Naive thymus-derived CD4-positive, alpha-beta T cell (primary cell): Measurements from ENCODE around the gene AGAP1. TPM values are rescaled to one million over a fixed set of nuclear protein-coding genes. Genes with fewer than 3 reads are reported as not detected.

Experiments
- ATAC-seq: fragments of 150-1000 bp; cut with Tn5 transposase; 2 replicates; pipeline ENCODE4 v1.10.0; 2021; ENCODE audit warnings: mild to moderate bottlenecking, moderate library complexity
- CTCF ChIA-PET: fragments of 350-600 bp; sonication (Branson Sonifier 250); formaldehyde crosslinking; loops from one replicate; lab custom pipeline; 2021; ENCODE audit warnings: antibody characterized with exemption; lab: Charles Lee
- POLR2A ChIA-PET: fragments of 350-600 bp; sonication (Branson Sonifier 250); formaldehyde crosslinking; loops from one replicate; lab custom pipeline; 2021; ENCODE audit warnings: antibody characterized with exemption, inconsistent platforms; lab: Charles Lee
- DNase-seq, 9 donors: peaks; one replicate each; pipeline versions ENCODE4 v3.0.0 to v3.0.0-alpha.2; 2020 to 2022; ENCODE audit warnings: mixed read lengths in 1 of 9
- H3K27ac ChIP-seq: one replicate; pipeline ENCODE4 v1.7.0; 2013; ENCODE audit warnings: mild to moderate bottlenecking, low read depth, low read length, moderate library complexity
- H3K27me3 ChIP-seq, 2 donors: one replicate each; pipeline ENCODE4 v1.7.0; 2013; ENCODE audit warnings: low read length in 2 of 2, mild to moderate bottlenecking in 2 of 2, moderate library complexity in 2 of 2; ENCODE audit not compliant: control insufficient read depth in 2 of 2, insufficient read depth in 2 of 2
- H3K36me3 ChIP-seq, 3 experiments: 1 replicate in 2 of 3; 2 replicates in 1 of 3; pipeline ENCODE4 v1.7.0; 2013; ENCODE audit warnings: low read length in 3 of 3, mild to moderate bottlenecking in 3 of 3, moderate library complexity in 1 of 3; ENCODE audit not compliant: insufficient read depth in 3 of 3, control insufficient read depth in 2 of 3
- H3K4me1 ChIP-seq, 2 donors: one replicate each; pipeline ENCODE4 v1.7.0; 2013; ENCODE audit warnings: low read length in 2 of 2, mild to moderate bottlenecking in 2 of 2, moderate library complexity in 1 of 2; ENCODE audit not compliant: control insufficient read depth in 2 of 2, insufficient read depth in 2 of 2
- H3K4me3 ChIP-seq: 2 replicates; pipeline ENCODE4 v1.7.0; 2013; ENCODE audit warnings: mild to moderate bottlenecking, low read length
- H3K9me3 ChIP-seq, 3 experiments: 1 replicate in 2 of 3; 2 replicates in 1 of 3; pipeline ENCODE4 v1.7.0; 2013; ENCODE audit warnings: low read length in 3 of 3; ENCODE audit not compliant: control insufficient read depth in 2 of 3
- H3K27ac Mint-ChIP-seq, 9 donors: one replicate each; pipeline ENCODE4 v1.8.0; 2020 to 2022; ENCODE audit warnings: mixed read lengths in 9 of 9, mild to moderate bottlenecking in 8 of 9, moderate library complexity in 5 of 9, inconsistent platforms in 2 of 9
- H3K27me3 Mint-ChIP-seq, 5 donors: one replicate each; pipeline ENCODE4 v1.8.0; 2021 to 2022; ENCODE audit warnings: mixed read lengths in 5 of 5, mild to moderate bottlenecking in 1 of 5
- H3K36me3 Mint-ChIP-seq, 5 donors: one replicate each; pipeline ENCODE4 v1.8.0; 2020 to 2022; ENCODE audit warnings: mixed read lengths in 5 of 5, mild to moderate bottlenecking in 3 of 5, inconsistent platforms in 1 of 5
- H3K4me1 Mint-ChIP-seq, 7 donors: one replicate each; pipeline ENCODE4 v1.8.0; 2020 to 2022; ENCODE audit warnings: mixed read lengths in 7 of 7, mild to moderate bottlenecking in 3 of 7, inconsistent platforms in 1 of 7
- H3K4me3 Mint-ChIP-seq, 10 donors: one replicate each; pipeline ENCODE4 v1.8.0; 2020 to 2022; ENCODE audit warnings: mild to moderate bottlenecking in 10 of 10, mixed read lengths in 10 of 10, moderate library complexity in 6 of 10, inconsistent platforms in 2 of 10
- H3K9me3 Mint-ChIP-seq, 11 donors: one replicate each; pipeline ENCODE4 v1.8.0; 2020 to 2022; ENCODE audit warnings: mixed read lengths in 11 of 11, mild to moderate bottlenecking in 4 of 11, inconsistent platforms in 1 of 11, moderate library complexity in 1 of 11
- intact Hi-C, 2 donors: fragments of 100-400 bp; cut with micrococcal nuclease; formaldehyde crosslinking; loops; one replicate each; pipeline ENCODE4 v1.15.1; 2023
- polyA plus RNA-seq, 2 donors: library from polyadenylated mRNA; unstranded; fragments of 300-500 nt; fragmentation: Illumina TruSeq; gene quantifications; one replicate each; pipeline ENCODE4 v1.2.3, GENCODE V29; 2021
- total RNA-seq, 6 experiments: library from RNA in 5 of 6; stranded (reverse) in 5 of 6; gene quantifications; 1 replicate in 5 of 6; 2 replicates in 1 of 6; pipeline ENCODE4 v1.2.3 and lab custom pipeline; 2021 to 2026

Gene AGAP1
- total and polyA plus RNA-seq, 7 experiments from 2014 or later, result 0.35 to 9.6 (median 0.85) TPM; not detected in 2

GRCh38 chr2:236119003-236119402 lies 625.2 kb downstream of the AGAP1 start:
- Mint-ChIP-seq H3K4me1 (peaks cover 0 to 2% (median 0%) of the 10 kb centered on the region in 7 donors), H3K27me3 (peaks cover 0 to 20% (median 9%) of the 10 kb centered on the region in 5 donors), H3K27ac (no peak overlapping the region), H3K36me3 (no peaks in the 10 kb centered on the region), H3K9me3 (peaks cover 0 to 3% (median 0%) of the 10 kb centered on the region in 11 donors), H3K4me3 (no peak overlapping the region)
- Histone ChIP-seq H3K4me3 (no peak overlapping the region), H3K9me3 (no peaks in the 10 kb centered on the region), H3K4me1 (no peaks in the 10 kb centered on the region), H3K27ac (no peak overlapping the region), H3K36me3 (no peaks in the 10 kb centered on the region), H3K27me3 (no peaks in the 10 kb centered on the region)
- CTCF ChIA-PET, result no interaction called here
- DNase-seq (no peak), ATAC-seq (no peak)
- intact Hi-C loops, result no loop called here
- POLR2A ChIA-PET, result no interaction called here

- Mint-ChIP-seq H3K27me3 (peaks cover 0 to 20% (median 9%) of the 10 kb centered on the region in 5 donors), H3K9me3 (peaks cover 0 to 3% (median 0%) of the 10 kb centered on the region in 11 donors), H3K4me3 (no peak overlapping the region), H3K4me1 (peaks cover 0 to 2% (median 0%) of the 10 kb centered on the region in 7 donors), H3K27ac (no peak overlapping the region), H3K36me3 (no peaks in the 10 kb centered on the region)
- Histone ChIP-seq H3K4me3 (no peak overlapping the region), H3K9me3 (no peaks in the 10 kb centered on the region), H3K4me1 (no peaks in the 10 kb centered on the region), H3K27ac (no peak overlapping the region), H3K36me3 (no peaks in the 10 kb centered on the region), H3K27me3 (no peaks in the 10 kb centered on the region)
- no peak for ATAC-seq
- POLR2A ChIA-PET, result no interaction called here
- CTCF ChIA-PET, result no interaction called here
- intact Hi-C loops, result no loop called here
- no peak for DNase-seq
Observed at GRCh38 chr2:236119476-236119875, 625.6 kb downstream of the AGAP1 start.

DNA sequence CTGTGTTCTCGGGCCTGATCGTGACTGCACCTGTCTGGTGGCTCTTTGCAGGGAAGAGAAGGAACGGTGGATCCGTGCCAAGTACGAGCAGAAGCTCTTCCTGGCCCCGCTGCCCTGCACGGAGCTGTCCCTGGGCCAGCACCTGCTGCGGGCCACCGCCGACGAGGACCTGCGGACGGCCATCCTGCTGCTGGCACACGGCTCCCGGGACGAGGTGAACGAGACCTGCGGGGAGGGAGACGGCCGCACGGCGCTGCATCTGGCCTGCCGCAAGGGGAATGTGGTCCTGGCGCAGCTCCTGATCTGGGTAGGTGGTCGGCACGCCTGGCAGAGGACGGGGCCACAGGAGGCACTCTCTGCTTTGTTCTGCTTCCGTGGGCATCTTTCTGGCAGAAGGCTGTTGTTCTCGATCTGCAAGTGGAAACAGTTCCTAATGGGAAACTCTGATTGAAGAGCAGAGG lies 626.3 kb downstream of the AGAP1 start:
- Mint-ChIP-seq H3K27me3 (peaks cover 0 to 20% (median 9%) of the 10 kb centered on the region in 5 donors), H3K27ac (no peak overlapping the region), H3K36me3 (no peaks in the 10 kb centered on the region), H3K9me3 (peaks cover 0 to 3% (median 0%) of the 10 kb centered on the region in 11 donors), H3K4me1 (peaks cover 0 to 2% (median 0%) of the 10 kb centered on the region in 7 donors), H3K4me3 (no peak overlapping the region)
- DNase-seq (no peak), ATAC-seq (no peak)
- no peaks in the 10 kb centered on the region for H3K36me3 ChIP-seq
- CTCF ChIA-PET, result no interaction called here
- no peak overlapping the region for H3K27ac ChIP-seq
- intact Hi-C loops, result no loop called here
- H3K4me3 ChIP-seq, result no peak overlapping the region
- H3K9me3 ChIP-seq, result no peaks in the 10 kb centered on the region
- H3K27me3 ChIP-seq, result no peaks in the 10 kb centered on the region
- POLR2A ChIA-PET, result no interaction called here
- H3K4me1 ChIP-seq, result no peaks in the 10 kb centered on the region

DNA sequence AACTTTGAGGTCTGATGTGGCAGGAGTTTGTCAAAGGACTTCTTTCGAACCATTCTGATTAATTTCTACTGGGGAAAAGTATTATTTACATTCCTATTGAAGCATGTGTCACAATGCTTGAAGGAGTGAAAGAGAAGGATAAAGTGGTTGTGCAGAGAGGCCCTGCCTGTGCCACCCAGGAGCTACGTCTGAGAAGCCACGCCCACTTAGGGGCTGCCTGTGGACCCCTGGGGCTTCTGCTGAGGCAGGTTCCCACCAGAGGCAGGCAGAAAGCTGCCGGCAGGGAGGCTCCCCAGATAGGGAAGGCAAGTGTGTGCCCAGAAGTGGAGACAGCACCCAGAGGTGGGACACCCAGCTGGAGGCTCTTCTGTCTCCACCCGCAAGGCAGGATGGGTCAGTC lies 627.0 kb downstream of the AGAP1 start:
- ChIA-PET CTCF (no interaction called here), POLR2A (no interaction called here)
- intact Hi-C loops, result no loop called here
- Histone ChIP-seq H3K9me3 (no peaks in the 10 kb centered on the region), H3K27ac (no peak overlapping the region), H3K4me3 (no peak overlapping the region), H3K36me3 (no peaks in the 10 kb centered on the region), H3K4me1 (no peaks in the 10 kb centered on the region), H3K27me3 (no peaks in the 10 kb centered on the region)
- no peak for ATAC-seq
- no peak overlapping the region for H3K27ac Mint-ChIP-seq
- H3K4me3 Mint-ChIP-seq, result no peak overlapping the region
- no peak for DNase-seq
- H3K4me1 Mint-ChIP-seq, result peaks cover 0 to 2% (median 0%) of the 10 kb centered on the region in 7 donors
- H3K9me3 Mint-ChIP-seq, result peaks cover 0 to 4% (median 0%) of the 10 kb centered on the region in 11 donors
- H3K27me3 Mint-ChIP-seq, result peaks cover 0 to 20% (median 9%) of the 10 kb centered on the region in 5 donors
- H3K36me3 Mint-ChIP-seq, result no peaks in the 10 kb centered on the region

DNA sequence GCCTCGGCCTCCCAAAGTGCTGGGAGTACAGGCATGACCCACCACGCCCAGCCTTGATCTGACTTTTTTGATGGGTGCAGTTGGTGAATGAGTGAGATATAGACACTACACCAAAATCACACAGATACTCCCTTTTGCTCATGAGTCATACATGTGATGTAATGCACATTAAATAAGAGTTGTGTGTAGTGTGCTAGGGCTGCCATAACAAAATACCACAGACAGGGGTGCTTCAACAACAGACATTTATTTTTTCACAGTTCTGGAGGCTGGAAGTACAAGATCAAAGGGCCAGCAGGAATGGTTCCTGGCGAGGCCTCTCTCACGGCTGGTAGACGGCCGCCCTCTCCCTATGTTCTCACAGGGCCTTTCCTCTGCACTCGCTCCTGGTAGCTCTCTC lies 627.7 kb downstream of the AGAP1 start:
- intact Hi-C loops, result no loop called here
- Mint-ChIP-seq H3K4me1 (peaks cover 0 to 2% (median 0%) of the 10 kb centered on the region in 7 donors), H3K27me3 (peaks cover 0 to 19% (median 9%) of the 10 kb centered on the region in 5 donors), H3K4me3 (no peak overlapping the region), H3K9me3 (peaks cover 0 to 4% (median 0%) of the 10 kb centered on the region in 11 donors), H3K36me3 (no peaks in the 10 kb centered on the region), H3K27ac (no peak overlapping the region)
- no peak overlapping the region for H3K27ac ChIP-seq
- no peak for ATAC-seq
- no peaks in the 10 kb centered on the region for H3K4me1 ChIP-seq
- H3K27me3 ChIP-seq, result no peaks in the 10 kb centered on the region
- no peak overlapping the region for H3K4me3 ChIP-seq
- H3K9me3 ChIP-seq, result no peaks in the 10 kb centered on the region
- ChIA-PET POLR2A (no interaction called here), CTCF (no interaction called here)
- no peak for DNase-seq
- H3K36me3 ChIP-seq, result no peaks in the 10 kb centered on the region

- Histone ChIP-seq H3K27me3 (no peaks in the 10 kb centered on the region), H3K27ac (no peak overlapping the region), H3K9me3 (no peaks in the 10 kb centered on the region), H3K36me3 (no peaks in the 10 kb centered on the region), H3K4me1 (no peaks in the 10 kb centered on the region), H3K4me3 (no peak overlapping the region)
- POLR2A ChIA-PET, result no interaction called here
- ATAC-seq, result no peak
- no peak for DNase-seq
- H3K27me3 Mint-ChIP-seq, result peaks cover 0 to 14% (median 9%) of the 10 kb centered on the region in 5 donors
- no peak overlapping the region for H3K27ac Mint-ChIP-seq
- no peaks in the 10 kb centered on the region for H3K36me3 Mint-ChIP-seq
- H3K9me3 Mint-ChIP-seq, result peaks cover 0 to 4% (median 0%) of the 10 kb centered on the region in 11 donors
- intact Hi-C loops, result no loop called here
- H3K4me3 Mint-ChIP-seq, result no peak overlapping the region
- peaks cover 0 to 2% (median 0%) of the 10 kb centered on the region in 7 donors for H3K4me1 Mint-ChIP-seq
- CTCF ChIA-PET, result no interaction called here
Observed at GRCh38 chr2:236122236-236122635, 628.4 kb downstream of the AGAP1 start.

GRCh38 chr2:236123716-236124115 lies 629.9 kb downstream of the AGAP1 start:
- Mint-ChIP-seq H3K36me3 (no peaks in the 10 kb centered on the region), H3K4me3 (no peak overlapping the region), H3K9me3 (peaks cover 0 to 4% (median 0%) of the 10 kb centered on the region in 11 donors), H3K27ac (no peak overlapping the region), H3K27me3 (peaks cover 0 to 19% (median 7%) of the 10 kb centered on the region in 5 donors), H3K4me1 (no peaks in the 10 kb centered on the region)
- Histone ChIP-seq H3K4me1 (no peaks in the 10 kb centered on the region), H3K4me3 (no peak overlapping the region), H3K36me3 (no peaks in the 10 kb centered on the region), H3K9me3 (no peaks in the 10 kb centered on the region), H3K27ac (no peak overlapping the region), H3K27me3 (no peaks in the 10 kb centered on the region)
- intact Hi-C loops, result no loop called here
- DNase-seq, result no peak
- no peak for ATAC-seq
- POLR2A ChIA-PET, result no interaction called here
- CTCF ChIA-PET, result no interaction called here
